T-helper 17 cell (primary cell): ENCODE measurements around the gene CBLN1. TPM values are rescaled to one million over a fixed set of nuclear protein-coding genes. Genes with fewer than 3 reads are reported as not detected.
A peak's percentile ranks its signal among the peaks of the same experiment; 100 is the strongest.

Experiments used
- ATAC-seq: fragments of 150-1000 bp; cut with Tn5 transposase; 2 replicates; pipeline ENCODE4 v1.10.0; 2021; ENCODE audit warnings: mild to moderate bottlenecking, moderate library complexity
- DNase-seq, 3 donors: peaks; one replicate each; pipeline versions ENCODE4 v3.0.0 to v3.0.0-alpha.2; 2020 to 2021
- H3K9me3 ChIP-seq: one replicate; pipeline ENCODE4 v1.7.0; 2013; ENCODE audit warnings: low read length, mild to moderate bottlenecking; ENCODE audit not compliant: control insufficient read depth, poor library complexity, severe bottlenecking
- H3K27ac Mint-ChIP-seq: one replicate; pipeline ENCODE4 v1.8.0; 2022; ENCODE audit warnings: mild to moderate bottlenecking, moderate library complexity, mixed read lengths
- H3K27me3 Mint-ChIP-seq: one replicate; pipeline ENCODE4 v1.8.0; 2022; ENCODE audit warnings: mixed read lengths
- H3K36me3 Mint-ChIP-seq: one replicate; pipeline ENCODE4 v1.8.0; 2022; ENCODE audit warnings: low read depth, mixed read lengths
- H3K4me1 Mint-ChIP-seq: one replicate; pipeline ENCODE4 v1.8.0; 2022; ENCODE audit warnings: mild to moderate bottlenecking, mixed read lengths
- H3K4me3 Mint-ChIP-seq: one replicate; pipeline ENCODE4 v1.8.0; 2022; ENCODE audit warnings: mild to moderate bottlenecking, moderate library complexity, mixed read lengths
- total RNA-seq, 4 donors: library from RNA in 2 of 4; stranded (reverse) in 2 of 4; gene quantifications; one replicate each; pipeline ENCODE4 v1.2.3 and lab custom pipeline; 2022 to 2026

CBLN1 gene
- total RNA-seq (not detected), total RNA-seq (lab: John Stamatoyannopoulos, UW) (0 reads per million in 2 donors)

DNA sequence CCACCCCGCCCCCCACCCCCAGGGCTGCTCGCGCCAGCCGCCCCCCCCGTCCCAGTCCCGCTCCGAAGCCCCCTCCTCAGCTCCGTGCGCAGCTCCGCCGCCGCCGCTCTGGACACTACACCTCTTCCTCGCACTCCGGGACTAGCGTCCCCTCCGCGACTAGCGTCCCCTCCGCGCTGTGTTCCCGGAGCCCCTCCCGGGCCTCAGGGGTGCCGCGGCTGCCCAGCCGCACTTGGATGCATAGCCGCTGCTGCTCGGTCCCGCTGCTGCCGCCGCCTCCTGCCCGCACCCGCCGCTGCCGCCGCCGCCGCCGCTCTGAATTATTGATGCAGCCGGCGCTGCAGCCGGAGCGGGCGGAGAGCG, at the start of gene CBLN1:
TSS of gene CBLN1 (minus strand) at position 359 of the 363 bp plus-strand sequence. CDS start 373 bp downstream, outside the sequence.
- peak within 1 kb of the TSS; percentile 68 for H3K4me3 Mint-ChIP-seq
- peaks cover 6% of the 10 kb centered on the region for H3K4me1 Mint-ChIP-seq
- H3K27me3 Mint-ChIP-seq = peaks cover 65% of the 10 kb centered on the region
- H3K36me3 Mint-ChIP-seq = peaks cover 5% of the 10 kb centered on the region
- H3K9me3 ChIP-seq = no peaks in the 10 kb centered on the region
- no peak within 1 kb of the TSS for H3K27ac Mint-ChIP-seq
- no peak for DNase-seq
- no peak for ATAC-seq

DNA sequence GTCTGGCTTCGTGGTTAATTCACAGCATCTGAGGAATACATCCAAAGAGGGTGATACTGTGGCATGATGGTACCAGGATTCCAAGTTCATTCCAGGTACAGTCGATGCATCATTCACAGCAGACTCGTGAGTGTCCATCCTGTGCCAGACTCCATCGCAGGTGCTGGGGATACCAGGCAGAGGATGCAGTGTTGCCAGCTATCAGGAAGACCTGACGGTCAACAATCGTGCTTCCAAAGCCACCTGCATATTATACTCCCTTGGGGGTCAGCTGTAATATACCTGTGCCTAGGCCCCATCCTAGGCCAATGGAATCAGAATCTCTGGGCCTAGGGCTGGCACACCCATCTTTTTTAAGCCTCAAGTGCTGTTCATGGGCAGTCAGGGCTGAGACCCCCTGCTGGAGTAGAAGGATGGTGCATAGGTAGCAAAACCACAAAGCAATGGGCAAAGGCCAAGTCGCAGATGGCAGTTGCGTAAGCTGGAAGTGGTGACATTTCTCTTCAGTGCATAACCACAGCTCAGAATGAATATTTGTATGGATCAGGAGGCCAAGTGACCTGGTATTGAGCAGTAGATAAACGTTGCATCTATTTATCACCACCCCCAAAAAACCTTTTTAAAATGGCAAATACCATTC, 49.0 kb upstream of the CBLN1 start:
- Mint-ChIP-seq H3K27me3 (peaks cover 5% of the 10 kb centered on the region), H3K4me1 (no peaks in the 10 kb centered on the region), H3K4me3 (no peak overlapping the region), H3K36me3 (no peaks in the 10 kb centered on the region), H3K27ac (no peak overlapping the region)
- ATAC-seq (no peak), DNase-seq (no peak)
- no peaks in the 10 kb centered on the region for H3K9me3 ChIP-seq

DNA sequence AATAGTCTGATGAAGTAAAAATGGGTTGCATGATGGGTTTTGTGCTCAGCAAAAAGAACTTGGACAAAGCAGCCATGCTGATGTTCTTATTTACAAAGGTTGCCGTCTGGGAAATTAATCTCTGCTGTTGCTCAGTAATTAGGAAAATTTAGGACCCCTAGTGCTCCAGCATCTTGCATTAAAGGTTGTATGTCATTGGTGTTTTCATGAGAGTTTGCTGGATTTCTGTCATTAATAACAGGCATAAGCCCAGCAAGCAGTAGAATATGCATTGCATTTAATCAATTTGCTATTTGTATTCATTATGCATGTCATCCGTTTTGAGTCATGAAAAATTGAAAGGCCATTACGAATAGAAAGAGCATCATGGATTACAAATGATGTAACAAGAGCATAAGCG, 46.7 kb upstream of the CBLN1 start:
- ATAC-seq = no peak

GRCh38 chr16:49327466-49327865, 45.8 kb upstream of the CBLN1 start:
- H3K27ac Mint-ChIP-seq = no peak overlapping the region
- no peaks in the 10 kb centered on the region for H3K9me3 ChIP-seq

More for the DNA sequence above, 46.7 kb upstream of the CBLN1 start:
- H3K9me3 ChIP-seq = no peaks in the 10 kb centered on the region
- Mint-ChIP-seq H3K4me3 (no peak overlapping the region), H3K36me3 (no peaks in the 10 kb centered on the region), H3K27ac (no peak overlapping the region), H3K4me1 (no peaks in the 10 kb centered on the region), H3K27me3 (peaks cover 11% of the 10 kb centered on the region)
- no peak for DNase-seq

GRCh38 chr16:49324703-49325102, 43.1 kb upstream of the CBLN1 start:
- no peak overlapping the region for H3K27ac Mint-ChIP-seq
- H3K27me3 Mint-ChIP-seq = peaks cover 11% of the 10 kb centered on the region
- no peaks in the 10 kb centered on the region for H3K4me1 Mint-ChIP-seq
- DNase-seq = no peak
- no peaks in the 10 kb centered on the region for H3K36me3 Mint-ChIP-seq
- H3K4me3 Mint-ChIP-seq = no peak overlapping the region
- ATAC-seq = no peak
- no peaks in the 10 kb centered on the region for H3K9me3 ChIP-seq

More at GRCh38 chr16:49327466-49327865, 45.8 kb upstream of the CBLN1 start:
- no peaks in the 10 kb centered on the region for H3K36me3 Mint-ChIP-seq
- DNase-seq (no peak), ATAC-seq (no peak)
- no peak overlapping the region for H3K4me3 Mint-ChIP-seq
- H3K4me1 Mint-ChIP-seq = no peaks in the 10 kb centered on the region
- H3K27me3 Mint-ChIP-seq = peaks cover 11% of the 10 kb centered on the region

GRCh38 chr16:49315602-49316001, 34.0 kb upstream of the CBLN1 start:
- no peak overlapping the region for H3K27ac Mint-ChIP-seq
- H3K27me3 Mint-ChIP-seq = peaks cover 9% of the 10 kb centered on the region
- no peak overlapping the region for H3K4me3 Mint-ChIP-seq
- no peaks in the 10 kb centered on the region for H3K9me3 ChIP-seq
- no peaks in the 10 kb centered on the region for H3K36me3 Mint-ChIP-seq
- DNase-seq (no peak), ATAC-seq (no peak)
- no peaks in the 10 kb centered on the region for H3K4me1 Mint-ChIP-seq

DNA sequence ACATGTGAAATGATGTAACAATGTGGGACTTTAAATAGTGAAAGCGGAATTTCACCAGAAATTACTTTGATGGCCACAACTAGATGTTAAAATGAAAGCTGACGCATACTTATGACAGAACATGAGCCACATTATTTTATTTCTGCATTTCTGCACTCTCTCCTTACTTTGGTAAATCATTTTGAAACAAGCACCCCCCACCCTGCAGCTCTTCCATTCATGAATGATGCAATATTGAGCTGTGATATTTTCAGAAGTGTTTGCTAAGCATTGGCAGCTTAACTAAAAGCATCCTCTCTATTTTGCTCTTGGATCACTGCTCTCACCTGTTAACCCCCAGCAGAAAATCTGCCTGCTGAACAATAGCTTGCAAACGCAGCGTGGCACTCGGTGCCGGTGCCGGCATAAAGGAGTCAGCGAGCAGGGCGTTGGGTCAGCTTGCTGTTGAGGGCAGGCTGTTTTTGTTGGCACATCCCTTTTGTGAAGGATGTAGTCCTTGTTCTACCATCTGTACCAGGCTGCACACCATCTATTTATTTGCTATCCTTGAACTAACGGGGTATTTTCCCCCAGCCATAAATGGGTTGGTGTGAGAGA, 30.8 kb upstream of the CBLN1 start:
- H3K4me1 Mint-ChIP-seq = no peaks in the 10 kb centered on the region
- DNase-seq (no peak), ATAC-seq (no peak)
- H3K4me3 Mint-ChIP-seq = no peak overlapping the region
- no peaks in the 10 kb centered on the region for H3K9me3 ChIP-seq
- H3K36me3 Mint-ChIP-seq = no peaks in the 10 kb centered on the region
- no peak overlapping the region for H3K27ac Mint-ChIP-seq
- peaks cover 9% of the 10 kb centered on the region for H3K27me3 Mint-ChIP-seq

DNA sequence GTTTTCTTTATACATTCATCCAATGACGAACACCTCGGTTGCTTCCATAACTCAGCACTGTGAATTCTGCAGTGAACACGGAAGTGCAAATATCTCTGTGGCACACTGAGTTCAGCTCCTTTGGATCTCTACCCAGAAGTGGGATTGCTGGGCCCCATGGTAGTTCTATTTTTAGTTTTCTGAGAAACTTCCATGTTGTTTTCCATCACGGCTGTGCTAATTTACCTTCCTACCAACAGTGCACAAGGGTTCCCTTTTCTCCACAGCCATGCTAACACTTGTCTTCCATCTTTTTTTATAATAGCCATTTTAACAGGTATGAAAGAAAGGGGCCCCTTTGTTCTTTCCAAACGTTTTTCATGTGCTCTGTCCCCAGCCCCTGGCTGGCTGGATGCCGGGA, 30.2 kb upstream of the CBLN1 start:
- no peak overlapping the region for H3K27ac Mint-ChIP-seq
- DNase-seq = no peak
- H3K36me3 Mint-ChIP-seq = no peaks in the 10 kb centered on the region
- ATAC-seq = no peak
- no peak overlapping the region for H3K4me3 Mint-ChIP-seq
- no peaks in the 10 kb centered on the region for H3K4me1 Mint-ChIP-seq
- peaks cover 9% of the 10 kb centered on the region for H3K27me3 Mint-ChIP-seq
- H3K9me3 ChIP-seq = no peaks in the 10 kb centered on the region

DNA sequence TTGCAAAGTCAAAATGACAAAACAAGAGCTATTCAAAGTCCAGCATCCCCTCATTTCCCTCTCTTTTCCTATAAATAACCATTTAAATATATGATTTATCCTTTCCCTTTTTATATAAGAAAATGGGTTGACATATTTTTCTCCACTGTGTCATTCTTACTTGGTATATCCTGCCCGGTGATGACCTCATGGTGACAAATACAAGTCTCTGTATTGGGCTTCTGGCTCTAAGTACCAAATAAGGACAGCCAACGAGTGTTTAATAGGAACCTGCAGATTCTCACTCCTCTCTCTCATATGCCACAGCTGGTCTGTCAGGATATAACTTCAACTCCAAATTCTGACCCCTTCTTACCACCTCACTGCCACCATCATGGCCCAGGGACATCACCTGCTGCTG, 25.5 kb upstream of the CBLN1 start:
- DNase-seq (no peak), ATAC-seq (no peak)
- Mint-ChIP-seq H3K4me3 (no peak overlapping the region), H3K4me1 (no peaks in the 10 kb centered on the region), H3K27me3 (peaks cover 8% of the 10 kb centered on the region), H3K36me3 (no peaks in the 10 kb centered on the region), H3K27ac (no peak overlapping the region)
- H3K9me3 ChIP-seq = no peaks in the 10 kb centered on the region

DNA sequence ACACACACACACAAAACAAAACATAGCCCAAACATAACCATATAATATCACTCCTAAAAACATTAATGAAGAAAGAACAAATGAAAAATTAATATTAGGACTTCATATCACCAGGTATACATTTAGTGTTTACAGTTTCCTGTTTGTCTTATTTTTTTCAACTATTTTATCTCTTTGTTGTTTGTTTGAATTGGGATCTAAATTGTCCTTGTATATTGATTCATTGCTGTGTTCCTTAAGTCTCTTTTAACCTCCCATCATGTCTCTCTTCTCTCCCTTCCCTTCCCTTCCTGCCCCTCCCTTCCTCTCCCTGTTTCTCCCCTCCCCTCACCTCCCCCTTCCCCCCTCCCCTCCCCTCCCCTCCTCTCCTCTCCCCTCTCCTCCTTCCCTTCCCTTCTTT, 23.8 kb upstream of the CBLN1 start:
- DNase-seq = no peak
- ATAC-seq = no peak
- H3K4me1 Mint-ChIP-seq = no peaks in the 10 kb centered on the region

GRCh38 chr16:49292413-49292812, 10.8 kb upstream of the CBLN1 start:
- Mint-ChIP-seq H3K27me3 (peaks cover 6% of the 10 kb centered on the region), H3K4me3 (no peak overlapping the region), H3K4me1 (no peaks in the 10 kb centered on the region), H3K36me3 (no peaks in the 10 kb centered on the region), H3K27ac (no peak overlapping the region)
- H3K9me3 ChIP-seq = no peaks in the 10 kb centered on the region
- DNase-seq (no peak), ATAC-seq (no peak)

More for the DNA sequence above, 23.8 kb upstream of the CBLN1 start:
- Mint-ChIP-seq H3K27me3 (no peaks in the 10 kb centered on the region), H3K27ac (no peak overlapping the region), H3K36me3 (no peaks in the 10 kb centered on the region), H3K4me3 (no peak overlapping the region)
- no peaks in the 10 kb centered on the region for H3K9me3 ChIP-seq

GRCh38 chr16:49287572-49287971, 5.9 kb upstream of the CBLN1 start:
- Mint-ChIP-seq H3K27me3 (peaks cover 24% of the 10 kb centered on the region), H3K4me3 (no peak overlapping the region), H3K4me1 (peaks cover 4% of the 10 kb centered on the region), H3K36me3 (peaks cover 5% of the 10 kb centered on the region), H3K27ac (no peak overlapping the region)
- ATAC-seq (no peak), DNase-seq (no peak)
- no peaks in the 10 kb centered on the region for H3K9me3 ChIP-seq

GRCh38 chr16:49284962-49285361, 3.3 kb upstream of the CBLN1 start:
- peaks cover 5% of the 10 kb centered on the region for H3K36me3 Mint-ChIP-seq
- no peak overlapping the region for H3K4me3 Mint-ChIP-seq
- no peak overlapping the region for H3K27ac Mint-ChIP-seq
- no peaks in the 10 kb centered on the region for H3K9me3 ChIP-seq
- ATAC-seq = no peak
- H3K27me3 Mint-ChIP-seq = peaks cover 36% of the 10 kb centered on the region
- DNase-seq = no peak
- H3K4me1 Mint-ChIP-seq = peaks cover 6% of the 10 kb centered on the region
